HG03460 (cell line): Measurements from ENCODE around the gene EXOC3L2.

Experiments used
- ATAC-seq: cut with Tn5 transposase; IDR thresholded peaks from one replicate; pipeline ENCODE4 v1.9.1; 2021; ENCODE audit not compliant: unreplicated experiment

Gene EXOC3L2

DNA sequence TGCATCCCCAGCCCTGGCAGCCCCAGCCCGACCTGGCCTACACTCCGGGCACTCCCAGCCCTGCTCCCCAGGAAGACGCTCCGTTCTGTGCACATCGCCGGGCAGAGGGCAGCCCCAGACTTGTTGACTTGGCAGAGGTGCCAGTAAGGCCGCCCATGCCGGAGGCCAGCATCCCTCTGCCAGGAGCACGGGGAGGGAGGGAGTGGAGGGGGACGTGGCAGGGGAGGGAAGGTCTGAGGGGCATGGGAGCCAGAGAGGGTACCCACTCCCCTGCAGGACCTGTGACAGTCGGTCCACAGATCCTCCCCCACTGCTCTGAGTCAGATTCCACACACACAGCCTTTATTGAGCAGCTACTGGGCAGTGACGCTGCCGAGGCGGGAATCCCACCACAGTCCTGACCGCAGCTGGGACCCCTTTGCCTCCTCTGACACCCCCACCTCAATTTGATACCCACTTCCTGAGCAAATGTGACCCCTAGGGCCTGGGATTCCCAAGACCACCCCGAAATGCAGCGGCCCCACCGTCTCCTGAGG lies 82.5 kb downstream of the EXOC3L2 start:
- no peak for ATAC-seq
